Keratinocyte (primary cell): Measurements from ENCODE around the gene MAD1L1.

Experiments used
- CTCF ChIP-seq, 3 experiments: IDR thresholded peaks in 1 of 3; conservative IDR thresholded peaks in 1 of 3; optimal IDR thresholded peaks in 1 of 3; 2 replicates in 2 of 3; 3 replicates in 1 of 3; pipeline versions ENCODE3 to v1.5.1; 2011; ENCODE audit warnings: low read length in 3 of 3, mild to moderate bottlenecking in 3 of 3, moderate library complexity in 2 of 3, control low read depth in 1 of 3, inconsistent platforms in 1 of 3; ENCODE audit not compliant: insufficient read depth in 2 of 3; ENCODE audit errors: extremely low read depth in 1 of 3
- EZH2 ChIP-seq: IDR thresholded peaks from one replicate; pipeline ENCODE4 v1.6.1; 2012; ENCODE audit warnings: inconsistent platforms, mild to moderate bottlenecking, low read length, moderate library complexity

DNA sequence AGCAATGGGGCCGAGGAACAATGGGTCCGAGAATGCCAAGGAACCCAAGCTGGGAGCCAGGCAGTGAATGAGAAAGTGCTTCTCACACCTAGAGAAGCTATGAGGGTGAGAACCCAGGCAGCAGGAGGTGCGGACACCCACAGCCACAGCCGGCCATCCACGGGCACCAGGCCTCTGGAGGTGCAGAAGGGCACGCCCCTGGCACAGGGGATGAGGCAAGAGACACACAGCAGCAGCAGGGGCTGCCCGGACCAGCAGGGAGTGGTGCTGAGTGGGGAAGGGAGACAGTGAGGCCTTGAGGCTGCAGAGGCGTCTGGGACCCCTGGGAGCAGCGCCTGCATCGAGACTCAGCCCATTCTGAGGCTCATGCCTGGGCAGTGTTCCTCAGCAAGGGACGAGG lies 135.3 kb downstream of the MAD1L1 start:
- no peak for TF ChIP-seq CTCF (optimal IDR thresholded peaks at IDR 0.05 in 1 of 3, IDR thresholded peaks at IDR 0.05 in 1 of 3, conservative IDR thresholded peaks at IDR 0.05 in 1 of 3; ENCODE audit: extremely low read depth in 1 of 3, insufficient read depth in 2 of 3, low read length in 3 of 3)
- TF ChIP-seq EZH2: no peak
